NCI-H82 treated with DMSO at 0.1 percent for 48 hours (cell line): ENCODE measurements around the gene ACOX1.

Experiments used
- DNase-seq: peaks from one replicate; lab custom pipeline; 2025; ENCODE audit not compliant: unreplicated experiment; lab: John Stamatoyannopoulos, UW

The ACOX1 gene

DNA sequence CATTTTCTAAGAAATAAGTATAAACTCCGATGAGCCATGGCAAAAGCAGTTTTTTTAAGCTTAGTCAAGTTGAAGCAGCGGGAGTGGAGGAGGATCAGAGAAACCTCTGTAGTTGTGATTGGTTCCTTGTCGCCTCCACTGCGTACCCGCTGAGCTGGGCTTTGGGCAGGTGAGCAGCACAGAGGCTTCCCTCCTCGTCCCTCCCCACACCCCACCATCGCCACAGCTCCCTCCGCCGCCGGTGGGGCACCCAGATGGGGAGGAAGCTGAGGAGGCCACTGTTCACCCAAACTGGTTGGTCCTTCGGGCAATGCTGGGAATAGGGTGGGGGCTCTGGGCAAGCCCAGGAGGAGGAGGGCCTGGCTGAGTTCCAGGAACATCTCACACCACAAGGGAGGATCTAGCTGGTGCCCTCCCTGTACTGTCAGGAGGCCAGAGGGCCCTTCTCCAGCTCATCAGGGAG lies 69.1 kb downstream of the ACOX1 start:
- no peak for DNase-seq

- no peak for DNase-seq
These were observed 69.7 kb downstream of the ACOX1 start for GRCh38 chr17:75909051-75909811.

- DNase-seq, result no peak
These were observed 70.8 kb downstream of the ACOX1 start for GRCh38 chr17:75908201-75908600.

DNA sequence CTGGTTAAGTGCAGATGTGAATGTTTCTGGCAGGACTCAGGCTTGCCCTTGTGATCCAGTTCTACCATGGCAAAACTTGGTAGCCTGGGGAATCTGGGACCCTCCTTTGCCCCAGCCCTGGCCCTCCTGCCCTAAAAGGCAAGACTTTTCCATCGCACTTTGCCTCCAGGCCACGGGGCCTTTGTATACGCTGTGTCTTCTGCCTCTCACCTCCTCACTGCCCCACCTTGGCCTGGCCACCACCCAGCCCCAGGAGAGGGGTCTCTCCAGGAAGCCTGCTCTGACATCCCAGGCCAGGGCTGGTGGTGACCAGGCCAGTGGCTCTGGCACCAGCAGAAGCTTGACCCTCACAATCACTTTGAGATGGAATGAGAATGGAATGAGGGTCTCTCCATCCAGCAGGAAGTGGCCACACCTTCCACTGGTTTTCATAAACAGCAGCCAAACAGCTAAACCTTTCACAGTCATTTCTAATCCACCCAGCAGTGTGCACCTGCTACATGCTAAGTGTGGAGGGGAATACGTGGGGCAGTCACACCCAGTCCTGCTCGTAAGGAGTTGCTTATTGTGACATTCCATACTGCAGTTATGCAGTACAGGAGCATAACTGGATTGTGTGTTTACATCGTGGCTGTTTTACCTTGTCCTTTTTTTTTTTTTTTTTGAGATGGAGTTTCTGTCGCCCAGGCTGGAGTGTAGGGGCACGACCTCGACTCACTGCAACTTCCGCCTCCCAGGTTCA lies 72.7 kb downstream of the ACOX1 start:
- no peak for DNase-seq

DNA sequence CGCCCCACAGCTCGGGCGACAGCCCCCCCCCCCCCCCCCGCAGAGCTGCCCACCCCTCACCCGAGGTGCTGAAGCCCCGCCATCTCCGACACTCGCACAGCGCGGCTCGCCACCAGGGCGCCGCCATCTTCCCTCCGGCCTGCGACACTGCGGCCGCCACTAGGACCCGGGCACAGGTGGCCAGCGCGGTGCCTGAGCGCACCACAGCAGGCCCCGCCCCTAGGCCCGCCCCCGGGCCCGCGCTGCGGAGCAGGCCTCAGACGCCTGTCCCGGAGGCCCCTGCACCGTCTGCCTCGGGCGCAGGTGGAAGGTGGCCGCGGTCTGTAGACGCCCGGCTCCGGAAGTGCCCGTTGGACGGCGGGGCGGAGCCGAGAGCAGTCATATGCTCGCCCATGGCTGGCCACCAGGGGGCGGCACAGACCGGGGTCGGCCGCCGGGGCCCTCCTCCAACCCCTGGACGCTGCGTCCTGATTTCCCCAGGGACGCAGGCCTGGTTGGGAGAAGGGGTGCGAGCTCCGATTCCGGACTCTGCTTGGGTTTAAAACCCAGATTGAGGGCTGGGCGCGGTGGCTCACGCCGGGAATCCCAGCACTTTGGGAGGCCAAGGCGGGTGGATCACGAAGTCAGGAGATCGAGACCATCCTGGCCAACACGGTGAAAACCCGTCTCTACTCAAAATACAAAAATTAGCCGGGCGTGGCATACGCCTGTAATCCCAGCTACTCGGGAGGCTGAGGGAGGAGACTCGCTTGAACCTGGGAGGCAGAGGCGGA lies 74.0 kb downstream of the ACOX1 start, which contains the start of gene MRPL38:
Gene MRPL38, minus strand, starts transcription at position 136 of the 773 bp plus-strand sequence. Its CDS starts 9 bp downstream, at position 127.
- DNase-seq, result peak; percentile 86

DNA sequence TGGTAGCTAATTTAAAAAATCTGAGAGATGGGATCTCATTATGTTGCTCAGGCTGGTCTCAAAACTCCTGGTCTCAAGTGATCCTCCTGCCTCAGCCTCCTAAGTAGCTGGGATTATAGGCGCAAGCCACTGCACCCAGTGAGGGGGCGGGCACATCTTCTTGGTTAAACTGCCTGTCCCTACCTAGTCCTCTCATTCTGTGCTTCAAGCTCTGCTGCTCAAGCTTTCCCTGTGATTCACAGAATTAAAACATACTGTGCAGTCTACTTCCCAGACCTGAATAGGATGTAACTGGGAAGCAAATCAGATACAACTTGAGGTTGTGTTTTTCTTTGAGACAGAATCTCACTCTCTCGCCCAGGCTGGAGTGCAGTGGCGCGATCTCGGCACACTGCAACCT lies 76.6 kb downstream of the ACOX1 start:
- DNase-seq, result no peak

- no peak for DNase-seq
These were observed 77.2 kb downstream of the ACOX1 start for GRCh38 chr17:75901727-75902126.

DNA sequence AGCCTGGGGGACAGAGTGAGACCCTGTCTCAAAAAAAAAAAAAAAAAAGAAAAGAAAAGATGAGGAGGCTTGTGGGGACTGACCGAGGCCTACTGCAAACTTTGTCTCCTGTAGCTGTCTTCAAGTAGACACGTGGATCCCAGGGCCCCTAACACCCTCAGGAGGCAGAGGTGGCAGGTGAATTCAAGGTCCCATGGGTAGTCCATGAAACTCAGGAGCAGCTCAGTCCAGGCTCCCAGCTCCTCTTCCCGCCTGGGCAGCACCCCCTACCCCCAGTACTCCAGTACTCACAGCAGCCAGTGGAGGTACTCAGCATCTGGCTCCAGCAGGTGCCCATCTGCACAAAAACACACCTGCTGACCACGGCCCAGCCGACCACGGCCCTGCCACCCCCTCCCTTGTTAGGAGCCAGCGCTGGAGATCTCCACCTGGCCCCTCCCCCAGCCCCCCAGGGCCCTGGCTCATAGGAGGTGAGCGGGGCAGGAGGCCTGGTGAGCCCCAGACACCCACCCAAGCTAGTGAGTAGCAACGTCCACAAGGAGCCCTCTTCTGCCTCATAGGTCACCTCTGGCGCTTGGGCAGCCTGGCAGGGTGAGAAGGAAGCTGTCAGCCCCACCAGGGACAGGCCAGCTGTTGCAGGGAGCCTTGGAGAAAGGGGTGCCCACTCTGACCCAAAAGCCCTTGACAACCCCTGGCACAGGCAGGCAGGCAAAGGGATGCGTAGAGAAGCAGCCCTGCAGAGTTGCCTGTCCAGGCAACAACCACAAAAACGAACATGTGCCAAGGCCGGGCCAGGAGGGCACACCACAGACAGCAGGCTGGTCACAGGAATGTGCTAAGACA lies 78.1 kb downstream of the ACOX1 start:
- no peak for DNase-seq

GRCh38 chr17:75899767-75900468 lies 79.0 kb downstream of the ACOX1 start:
- DNase-seq, result no peak

DNA sequence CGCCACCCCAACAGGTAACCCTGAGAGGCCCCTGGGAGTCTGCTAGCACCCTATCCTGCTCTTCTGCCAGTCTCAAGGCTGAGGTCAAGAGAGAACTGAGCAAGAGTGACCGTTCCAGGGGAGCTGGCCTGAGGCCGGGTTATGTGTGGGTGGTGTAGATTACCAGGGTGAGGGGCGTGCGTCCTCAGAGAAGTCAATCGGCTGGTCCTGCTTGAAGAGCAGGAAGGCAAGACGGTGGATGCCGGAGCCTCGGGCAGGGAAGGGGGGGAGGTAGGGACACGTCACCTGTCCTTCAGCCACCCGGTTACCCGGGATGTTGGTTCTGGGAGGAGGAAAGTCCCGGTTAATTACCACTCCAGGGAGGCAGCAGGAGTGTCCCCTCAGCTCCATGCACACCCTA lies 79.6 kb downstream of the ACOX1 start:
- DNase-seq, result no peak

DNA sequence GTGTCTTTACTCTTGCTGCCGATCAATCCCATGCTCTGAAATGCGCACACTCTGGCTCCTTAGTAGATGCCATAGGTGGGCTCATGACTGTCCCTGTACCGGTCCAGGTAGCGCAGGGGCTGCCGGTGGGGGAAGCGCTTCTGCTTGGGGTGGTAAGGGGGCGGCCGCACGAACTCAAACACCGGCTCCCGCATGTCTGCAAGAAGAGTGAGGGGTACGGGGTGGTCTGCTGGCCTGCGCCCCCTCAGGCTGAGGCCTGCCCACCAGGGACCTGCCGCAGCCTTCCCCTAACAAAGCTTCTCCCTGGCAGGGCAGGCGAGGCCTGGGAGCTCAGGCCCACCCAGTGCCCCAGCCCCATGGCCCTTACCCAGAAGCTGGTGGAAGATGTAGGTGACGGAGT lies 80.2 kb downstream of the ACOX1 start:
- no peak for DNase-seq

DNA sequence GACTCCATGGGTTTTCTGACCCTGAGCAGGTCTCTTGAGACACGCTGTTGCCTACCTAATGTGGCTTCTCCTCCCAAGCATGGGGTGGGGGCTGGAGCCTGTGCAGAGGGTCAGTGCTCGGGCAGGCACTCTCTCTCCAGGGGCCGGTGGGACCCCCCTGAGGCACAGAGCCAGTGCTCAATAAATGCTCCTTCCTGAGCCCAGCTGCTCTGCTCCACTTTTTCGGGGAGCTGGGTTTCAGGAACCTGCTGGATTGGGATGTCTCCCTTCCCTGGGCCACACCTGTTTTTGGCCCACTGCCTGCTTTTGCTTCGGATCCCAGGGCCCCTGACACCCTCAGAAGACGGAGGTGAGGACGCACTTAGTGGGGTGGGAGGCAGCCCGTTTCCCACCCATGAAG lies 80.9 kb downstream of the ACOX1 start:
- DNase-seq, result no peak

GRCh38 chr17:75897160-75898019 lies 81.6 kb downstream of the ACOX1 start:
- no peak for DNase-seq

- peak; percentile 20 for DNase-seq
These were observed 82.4 kb downstream of the ACOX1 start, which contains the start of gene TRIM65 for GRCh38 chr17:75896415-75897159. TSS of gene TRIM65 (minus strand) at chr17:75896951. CDS start at chr17:75896937, 14 bp downstream.

DNA sequence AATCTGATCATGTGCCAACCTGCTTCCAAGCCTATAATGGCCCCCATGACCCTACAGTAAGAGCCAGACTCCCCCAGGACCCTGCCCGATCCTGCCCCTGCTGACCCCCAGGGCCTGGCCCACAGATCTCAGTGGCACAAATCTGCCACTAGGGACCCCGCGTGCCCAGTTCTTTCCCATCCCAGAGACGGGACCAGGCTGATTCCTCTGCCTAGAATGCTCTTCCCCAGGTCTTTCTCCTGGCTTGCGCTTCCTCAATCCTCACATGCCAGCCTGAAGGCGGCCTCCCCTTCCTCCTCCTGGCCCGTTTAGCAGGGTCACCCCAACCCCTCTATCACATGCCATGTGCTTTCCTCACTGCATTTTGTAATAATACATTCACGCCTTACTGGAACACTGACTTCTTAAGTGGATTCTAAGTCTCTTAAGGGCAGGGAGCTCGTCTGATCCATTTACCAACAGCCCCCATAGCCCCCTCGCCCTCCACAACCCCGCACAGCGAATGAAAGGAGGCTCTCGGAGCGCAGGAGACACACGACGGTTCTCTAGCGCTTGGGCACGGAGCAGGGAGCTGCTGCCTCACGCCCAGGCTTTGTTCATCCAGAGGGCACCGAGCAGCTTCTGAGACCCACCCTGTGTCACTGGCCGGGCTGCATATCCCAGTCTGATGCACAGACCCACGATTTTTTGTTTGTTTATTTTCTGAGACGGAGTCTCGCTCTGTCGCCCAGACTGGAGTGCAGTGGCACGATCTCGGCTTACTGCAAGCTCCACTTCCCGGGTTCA lies 83.4 kb downstream of the ACOX1 start:
- DNase-seq, result no peak

- no peak for DNase-seq
These were observed 84.8 kb downstream of the ACOX1 start for GRCh38 chr17:75894049-75894733.
